HG02588 (cell line): ENCODE data around the gene MPP2.
"Not testable (repeated sequence)": the region's sequence is repeated elsewhere in the genome, so short reads cannot be mapped to it uniquely, and the experiment has no call there.

ENCODE experiments used
- ATAC-seq: cut with Tn5 transposase; IDR thresholded peaks from one replicate; pipeline ENCODE4 v1.9.1; 2021; ENCODE audit warnings: mild to moderate bottlenecking, moderate library complexity; ENCODE audit not compliant: unreplicated experiment

MPP2 gene

GRCh38 chr17:43854498-43854897 lies 52.8 kb downstream of the MPP2 start:
- no peak for ATAC-seq

- no peak for ATAC-seq
These were observed 53.8 kb downstream of the MPP2 start for GRCh38 chr17:43853546-43853945.

GRCh38 chr17:43852571-43852970 lies 54.8 kb downstream of the MPP2 start:
- ATAC-seq, result no peak

GRCh38 chr17:43849116-43849515 lies 58.2 kb downstream of the MPP2 start:
- ATAC-seq, result no peak

- ATAC-seq, result no peak
These were observed 58.7 kb downstream of the MPP2 start for GRCh38 chr17:43848601-43849000.

- ATAC-seq, result no peak
These were observed 60.4 kb downstream of the MPP2 start, which contains the start of gene CD300LG for GRCh38 chr17:43846963-43847371. TSS of gene CD300LG (plus strand) at chr17:43847176. CDS start at chr17:43847217, 41 bp downstream.

- ATAC-seq, result no peak
These were observed 61.1 kb downstream of the MPP2 start for GRCh38 chr17:43846221-43846712.

- no peak for ATAC-seq
These were observed 61.6 kb downstream of the MPP2 start for GRCh38 chr17:43845766-43846165.

- ATAC-seq, result no peak
These were observed 63.1 kb downstream of the MPP2 start for GRCh38 chr17:43844241-43844640.

GRCh38 chr17:43842975-43843325 lies 64.4 kb downstream of the MPP2 start:
- no peak for ATAC-seq

GRCh38 chr17:43842091-43842974 lies 65.0 kb downstream of the MPP2 start:
- not testable (repeated sequence) for ATAC-seq

- ATAC-seq, result no peak
These were observed 66.1 kb downstream of the MPP2 start for GRCh38 chr17:43841282-43841681.

GRCh38 chr17:43840814-43841213 lies 66.5 kb downstream of the MPP2 start:
- no peak for ATAC-seq

- no peak for ATAC-seq
These were observed 67.6 kb downstream of the MPP2 start for GRCh38 chr17:43839670-43840108.

- ATAC-seq, result no peak
These were observed 73.2 kb downstream of the MPP2 start for GRCh38 chr17:43834106-43834505.

GRCh38 chr17:43832976-43833829 lies 74.1 kb downstream of the MPP2 start, which contains the start of gene MPP3:
TSS of gene MPP3 (minus strand) at chr17:43833146. CDS start at chr17:43831906, 1,240 bp downstream.
- ATAC-seq, result no peak

GRCh38 chr17:43832168-43832975 lies 75.0 kb downstream of the MPP2 start:
- ATAC-seq, result no peak

- ATAC-seq, result no peak
These were observed 75.7 kb downstream of the MPP2 start for GRCh38 chr17:43831633-43832032.

- ATAC-seq, result no peak
These were observed 76.7 kb downstream of the MPP2 start for GRCh38 chr17:43830510-43831140.

- ATAC-seq, result no peak
These were observed 77.6 kb downstream of the MPP2 start for GRCh38 chr17:43829738-43830137.
